NCI-H1436 (cell line): ENCODE measurements around the gene KIAA1217.
"Not testable (repeated sequence)": the region's sequence is repeated elsewhere in the genome, so short reads cannot be mapped to it uniquely, and the experiment has no call there.

Experiments used
- DNase-seq: peaks from one replicate; lab custom pipeline; 2025; lab: John Stamatoyannopoulos, UW

Gene KIAA1217

DNA sequence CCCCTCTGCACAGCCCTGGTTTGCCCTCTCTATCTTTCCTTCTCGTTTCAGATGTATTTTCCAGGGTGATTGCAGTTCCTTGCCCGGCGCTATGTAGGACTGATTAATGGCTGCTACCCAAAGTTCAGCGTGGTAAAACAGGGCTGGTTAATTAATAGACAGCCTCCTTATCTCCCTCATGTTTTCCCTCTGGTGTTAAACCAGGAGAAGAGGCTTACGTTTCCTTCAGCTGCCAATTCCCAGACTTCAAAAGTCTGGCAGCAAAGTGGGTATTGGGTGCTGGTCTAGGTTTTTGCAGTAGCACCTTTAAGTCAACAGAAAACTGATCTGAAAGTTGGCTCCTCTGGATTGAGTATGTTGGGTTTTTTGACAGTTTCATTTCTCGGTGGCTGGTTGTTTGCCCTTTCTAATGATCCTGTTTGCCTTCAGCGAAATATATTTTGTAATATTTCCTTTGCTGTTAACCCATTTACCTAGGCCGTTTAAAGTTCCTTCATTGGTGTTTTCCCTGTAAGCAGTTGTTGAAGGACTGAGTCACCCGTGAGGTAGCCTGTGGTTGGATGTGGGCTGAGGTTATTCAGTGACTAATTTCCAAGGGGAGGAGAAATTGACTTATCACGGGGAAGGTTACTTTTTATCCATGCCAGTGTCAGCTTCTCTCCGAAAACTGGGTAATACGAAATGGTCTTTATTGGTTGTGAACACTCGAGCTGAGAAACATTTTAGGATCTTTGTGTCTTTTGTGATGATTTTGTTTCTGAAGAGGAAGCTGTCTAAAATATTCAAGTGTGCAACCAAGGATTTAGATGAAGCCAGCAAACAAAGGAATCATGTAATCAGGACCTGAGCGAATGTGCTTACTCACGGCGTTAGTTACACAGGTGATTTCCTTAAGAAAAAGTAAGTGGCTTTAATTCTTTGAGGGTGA is 257.2 kb downstream of the KIAA1217 start:
- DNase-seq, result no peak

DNA sequence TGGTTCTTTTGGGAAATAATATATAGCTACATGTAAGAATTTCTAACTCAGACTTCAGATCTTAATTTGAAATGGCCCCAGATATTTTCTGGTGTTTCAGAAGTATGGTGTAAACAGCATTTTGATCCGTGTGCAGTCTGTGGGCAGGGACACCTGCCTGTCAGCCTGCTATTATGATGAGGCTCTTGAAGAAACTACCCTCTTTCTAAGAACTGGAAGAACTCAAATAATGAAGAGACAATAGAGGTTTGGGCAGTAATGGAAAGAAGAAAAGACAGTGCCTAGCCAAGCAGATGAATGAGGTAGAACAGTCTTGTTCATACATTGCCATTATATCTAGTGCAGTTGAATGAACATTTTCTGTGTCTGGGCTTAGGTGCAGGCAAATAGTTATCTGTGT is 258.2 kb downstream of the KIAA1217 start:
- DNase-seq, result no peak

GRCh38 chr10:24467605-24468004 is 258.7 kb downstream of the KIAA1217 start:
- DNase-seq, result no peak

- DNase-seq, result no peak
Measured at GRCh38 chr10:24468281-24468751, 259.4 kb downstream of the KIAA1217 start.

DNA sequence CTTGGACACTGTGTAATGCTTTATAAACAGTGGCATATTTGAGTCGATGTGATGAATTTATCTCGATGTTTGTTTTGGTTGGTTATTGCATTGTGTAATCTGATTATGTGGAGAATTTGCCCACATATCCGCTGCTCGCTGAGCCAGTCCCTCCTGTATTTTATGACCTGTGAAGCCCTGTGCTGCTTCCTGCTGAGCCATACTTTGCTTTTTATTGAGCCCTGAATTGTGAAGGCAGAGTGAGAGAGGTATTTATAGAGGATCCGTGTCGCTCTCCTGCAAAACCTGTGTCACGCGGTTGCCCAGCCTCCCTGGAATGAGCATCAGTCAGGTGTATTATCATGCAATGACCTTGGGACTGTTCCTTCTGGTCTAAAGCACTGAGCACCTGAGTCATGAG is 261.1 kb downstream of the KIAA1217 start:
- no peak for DNase-seq

DNA sequence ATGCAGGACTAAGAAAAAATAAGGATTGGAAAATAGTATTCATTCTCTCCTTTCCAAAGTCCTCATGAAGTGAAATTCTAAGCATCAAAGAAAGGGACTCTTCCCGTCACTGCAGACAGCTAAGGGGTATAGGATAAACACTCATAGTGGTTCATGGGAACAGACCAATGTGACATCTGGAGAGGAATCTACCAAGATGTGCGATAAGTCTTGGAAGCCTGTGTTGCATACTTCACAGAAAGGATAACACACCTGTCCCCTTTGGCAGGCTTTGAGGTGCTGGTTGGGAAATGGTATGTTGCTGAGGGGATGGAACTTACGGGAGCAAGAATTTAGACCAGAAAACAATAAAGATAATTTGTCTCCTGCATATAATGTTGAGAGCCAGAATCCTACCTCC is 266.7 kb downstream of the KIAA1217 start:
- no peak for DNase-seq

- no peak for DNase-seq
Measured at GRCh38 chr10:24476913-24477701, 268.2 kb downstream of the KIAA1217 start.

- no peak for DNase-seq
Measured at GRCh38 chr10:24477915-24478314, 269.0 kb downstream of the KIAA1217 start.

GRCh38 chr10:24479806-24480205 is 270.9 kb downstream of the KIAA1217 start:
- no peak for DNase-seq

DNA sequence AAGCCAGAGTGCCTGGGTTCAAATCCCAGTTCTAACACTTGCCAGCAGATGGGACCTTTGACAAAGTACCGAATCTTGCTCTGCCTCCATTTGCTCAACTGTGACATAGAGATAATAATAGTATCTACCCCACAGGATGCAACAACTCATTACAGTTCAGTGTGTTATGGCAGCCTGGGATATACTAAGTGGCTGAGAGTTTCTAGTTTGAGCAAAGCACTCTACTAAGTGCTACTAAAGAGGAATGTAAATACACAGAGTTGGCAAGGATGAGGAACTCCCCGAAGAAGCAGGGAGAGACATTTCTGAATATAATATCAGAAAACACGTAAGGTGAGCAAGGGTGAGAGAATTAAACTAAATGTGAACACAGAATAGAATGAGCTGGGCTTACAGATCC is 271.5 kb downstream of the KIAA1217 start:
- DNase-seq, result no peak

- no peak for DNase-seq
Measured at GRCh38 chr10:24481241-24481640, 272.3 kb downstream of the KIAA1217 start.

DNA sequence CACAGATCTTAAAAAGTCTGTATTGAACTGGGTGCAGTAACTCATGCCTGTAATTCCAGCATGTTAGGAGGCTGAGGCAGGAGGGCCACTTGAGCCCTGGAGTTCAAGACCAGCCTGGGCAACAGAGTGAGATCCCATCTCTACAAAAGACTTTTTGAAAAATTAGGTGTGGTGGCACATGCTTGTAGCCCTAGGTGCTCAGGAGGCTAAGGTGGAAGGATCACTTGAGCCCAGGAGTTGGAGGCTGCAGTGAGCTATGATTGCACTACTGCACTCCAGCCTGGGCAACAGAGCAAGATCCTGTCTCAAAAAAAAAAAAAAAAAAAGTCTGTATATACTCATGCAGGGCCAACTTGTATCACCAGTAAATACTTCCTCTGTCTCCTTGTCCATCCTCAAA is 273.8 kb downstream of the KIAA1217 start:
- DNase-seq, result not testable (repeated sequence)

DNA sequence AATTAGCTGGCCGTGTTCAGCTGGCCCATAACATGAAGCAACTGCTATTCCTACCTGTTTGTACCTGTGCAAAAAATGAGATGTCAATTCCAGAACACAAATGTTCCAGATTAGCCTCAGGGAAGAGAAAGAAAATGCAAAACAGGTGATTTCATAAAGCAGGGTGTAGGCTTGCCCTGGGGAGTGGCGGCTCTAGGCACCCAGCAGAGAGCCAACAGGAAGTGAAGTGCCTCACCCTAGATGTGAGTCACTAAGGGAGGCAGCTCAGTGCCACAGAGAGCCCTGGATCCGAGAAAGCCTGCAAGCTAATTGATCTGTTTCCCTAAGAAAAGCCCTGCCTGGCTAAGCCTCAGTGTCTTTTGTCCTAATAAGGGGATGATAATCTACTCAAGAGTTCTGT is 274.8 kb downstream of the KIAA1217 start:
- DNase-seq, result no peak

DNA sequence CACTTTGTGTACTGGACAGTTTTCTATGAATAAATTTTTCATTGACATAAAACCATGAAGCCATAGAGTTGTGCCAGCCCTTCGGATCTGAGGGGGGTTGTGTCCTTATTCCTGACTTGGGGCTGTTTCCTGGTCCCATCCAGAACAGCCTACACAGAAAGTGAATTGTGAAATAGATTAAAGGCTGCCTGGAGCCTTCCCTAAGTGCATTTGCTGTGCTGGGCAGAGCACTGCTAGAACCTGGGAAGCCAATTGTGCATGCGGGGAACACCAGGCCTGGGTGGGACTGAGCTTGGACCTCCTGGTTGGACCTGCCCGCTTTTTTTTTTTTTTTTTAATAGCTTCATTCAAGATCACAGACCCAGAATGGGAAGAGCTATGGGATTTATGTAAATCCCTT is 275.8 kb downstream of the KIAA1217 start:
- DNase-seq, result no peak

- no peak for DNase-seq
Measured at GRCh38 chr10:24485304-24485703, 276.4 kb downstream of the KIAA1217 start.

DNA sequence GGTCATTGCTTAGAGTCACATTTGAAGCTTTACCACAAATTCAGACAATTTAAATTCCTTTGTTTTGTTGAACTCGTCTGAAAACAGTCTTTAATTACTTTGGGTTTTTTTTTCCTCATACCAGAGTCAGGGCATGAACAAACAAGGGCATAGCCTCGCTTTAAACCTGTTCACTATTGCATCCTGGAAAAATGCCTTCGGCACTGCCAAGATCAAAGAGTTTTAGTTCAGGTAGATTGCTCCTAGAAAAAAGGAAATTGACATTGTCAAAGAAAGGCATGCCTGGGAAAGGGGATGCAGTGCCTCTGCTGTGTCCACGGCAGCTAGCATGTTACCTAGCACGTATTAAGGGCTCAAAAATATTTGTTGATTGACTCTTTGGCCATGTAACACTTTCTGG is 279.7 kb downstream of the KIAA1217 start:
- no peak for DNase-seq

DNA sequence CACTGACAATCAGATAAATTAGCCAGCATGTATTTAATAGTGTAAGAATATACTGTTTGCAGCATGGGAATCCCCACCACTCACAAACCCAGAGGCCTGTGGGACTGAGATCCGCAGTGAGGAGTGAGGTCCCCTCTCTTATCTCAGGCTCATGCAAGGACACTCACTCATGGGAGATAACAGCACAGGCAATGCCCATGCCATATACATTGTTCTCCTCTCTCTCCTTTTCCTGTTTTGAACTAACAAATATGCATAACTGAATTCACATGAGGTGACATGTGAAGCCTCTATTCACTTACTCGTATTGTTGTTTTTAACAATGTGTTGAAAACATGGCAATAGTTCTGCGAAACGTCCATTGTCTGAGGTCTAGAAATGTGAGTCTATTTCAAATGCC is 284.2 kb downstream of the KIAA1217 start:
- no peak for DNase-seq

DNA sequence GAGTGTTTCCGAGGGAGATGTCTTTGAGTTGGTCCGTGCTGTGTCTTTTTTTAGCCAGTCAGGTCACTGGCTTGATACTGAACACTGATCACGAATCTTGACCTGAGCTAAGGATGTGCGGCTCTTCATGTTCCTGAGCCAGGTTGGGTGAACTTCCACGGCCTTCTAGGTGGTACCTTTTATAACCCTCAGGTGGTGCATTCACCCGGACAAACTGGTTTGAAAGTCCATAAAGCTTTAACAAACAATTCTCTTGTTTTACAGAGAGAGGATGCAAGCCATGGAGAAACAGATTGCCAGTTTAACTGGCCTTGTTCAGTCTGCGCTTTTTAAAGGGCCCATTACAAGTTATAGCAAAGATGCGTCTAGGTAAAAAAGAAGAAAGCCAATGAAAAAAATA is 285.3 kb downstream of the KIAA1217 start:
- DNase-seq, result no peak

DNA sequence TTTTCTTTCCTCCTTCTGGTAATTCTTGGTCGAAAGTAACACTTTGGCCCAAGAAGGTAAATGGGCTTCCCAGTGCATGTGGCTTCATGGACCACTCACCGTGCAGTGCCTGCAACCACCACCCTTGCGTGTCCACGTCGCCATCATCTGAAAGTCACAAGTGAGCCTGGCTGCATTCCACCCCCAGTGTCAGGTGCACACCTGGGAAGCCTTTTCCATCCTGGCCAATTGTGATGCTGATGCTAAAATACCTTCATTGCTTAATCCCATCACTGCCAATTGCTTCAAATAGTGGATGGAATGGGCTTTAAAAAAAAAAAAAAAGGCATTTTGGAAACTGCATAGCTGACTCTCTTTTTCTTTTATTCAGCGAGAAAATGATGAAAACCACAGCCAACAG is 285.8 kb downstream of the KIAA1217 start:
- no peak for DNase-seq

DNA sequence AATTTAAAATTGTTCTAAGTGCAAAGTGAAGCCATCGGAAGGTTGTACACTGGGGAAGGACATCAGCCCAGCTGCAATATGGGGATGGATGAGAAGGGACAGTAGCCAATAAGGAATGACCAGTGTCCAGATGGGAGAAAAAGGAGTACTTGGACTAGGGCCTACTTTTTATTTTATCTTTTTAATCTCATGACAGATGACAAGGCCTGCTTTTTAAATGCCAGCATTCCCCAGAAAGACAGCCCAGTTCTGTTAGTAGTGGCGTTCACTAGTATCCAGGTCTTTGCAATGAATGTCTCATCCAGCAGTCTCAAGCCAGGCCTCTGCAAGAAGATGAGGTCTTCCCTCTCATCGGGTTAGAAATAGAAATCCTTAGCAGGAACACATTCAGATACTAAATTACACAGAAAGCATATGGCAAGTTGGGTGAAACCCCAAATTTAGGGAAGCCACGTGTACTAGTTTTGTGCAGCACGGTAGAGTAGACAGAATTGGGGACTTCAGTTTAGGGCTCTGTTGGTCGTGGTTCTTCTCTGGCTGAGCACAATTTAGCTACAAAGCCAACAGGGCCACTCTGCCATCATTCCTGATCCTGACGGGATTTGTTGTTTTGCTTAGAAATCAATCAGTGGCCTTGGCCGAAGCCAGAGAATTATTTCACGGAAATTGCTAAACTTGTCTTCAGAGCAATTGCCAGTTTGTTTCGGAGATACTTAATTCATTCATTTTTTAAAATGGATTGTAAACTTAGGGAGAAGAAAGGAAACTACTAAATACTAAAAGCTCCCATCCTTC is 286.9 kb downstream of the KIAA1217 start:
- DNase-seq, result no peak

GRCh38 chr10:24496906-24497305 is 288.0 kb downstream of the KIAA1217 start:
- DNase-seq, result no peak

DNA sequence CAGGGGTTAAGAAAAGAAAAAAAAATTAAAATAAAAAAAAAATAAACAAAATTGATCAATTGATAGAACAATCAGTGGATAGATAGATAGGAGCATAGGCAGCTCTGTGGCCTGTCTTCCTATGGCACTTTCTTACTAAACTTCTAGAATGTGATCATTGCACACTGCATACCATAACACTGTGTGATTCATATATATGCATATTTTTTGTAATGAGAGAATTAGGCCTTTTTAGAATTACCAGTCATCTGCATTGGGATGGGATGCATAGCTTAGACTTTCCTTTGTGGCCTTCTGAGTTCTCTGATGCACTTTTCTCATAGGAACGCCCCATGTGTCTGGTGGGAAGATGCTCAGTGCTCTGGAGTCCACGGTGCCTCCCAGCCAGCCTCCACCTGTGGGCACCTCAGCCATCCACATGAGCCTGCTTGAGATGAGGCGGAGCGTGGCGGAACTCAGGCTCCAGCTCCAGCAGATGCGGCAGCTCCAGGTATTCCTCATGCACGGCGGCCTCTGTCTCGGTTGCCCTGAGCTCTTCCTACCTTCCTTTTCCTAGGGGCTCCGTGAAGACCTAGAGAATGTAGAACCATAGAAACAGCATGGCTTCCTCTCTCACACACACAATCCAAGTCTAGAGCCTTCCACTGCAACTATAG is 292.2 kb downstream of the KIAA1217 start:
- no peak for DNase-seq
